ENCODE measurements around the gene GPC3. TPM values are rescaled to one million over a fixed set of nuclear protein-coding genes. Genes with fewer than 3 reads are reported as not detected.

Gene GPC3
- total and polyA plus RNA-seq, 4 donors = 8.3 to 270 (median 52.4) TPM

DNA sequence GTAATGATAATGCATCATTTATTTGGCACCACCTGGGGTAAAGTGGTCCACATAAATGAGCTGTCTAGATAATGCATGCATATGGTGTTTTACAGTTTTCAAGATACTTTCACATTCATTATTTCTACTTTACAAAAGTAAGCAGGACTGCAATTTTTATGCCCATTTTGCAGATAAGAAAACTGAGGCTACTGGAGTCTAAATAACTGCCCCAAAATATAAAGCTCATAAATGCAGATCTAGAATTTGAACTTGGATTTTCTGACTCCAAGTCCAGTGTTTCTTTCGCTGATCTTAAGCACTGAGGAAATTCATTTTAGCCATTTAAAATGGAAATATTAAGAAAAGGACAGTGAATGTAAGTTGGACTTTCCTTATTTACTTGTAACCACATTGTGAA, 36.5 kb downstream of the GPC3 start:
- Histone ChIP-seq H3K4me3 (no peak overlapping the region), H3K9me3 (ENCODE audit: control insufficient read depth in 4 of 4, insufficient read depth in 3 of 4, low read length in 3 of 4) (peaks cover 0 to 3% (median 0%) of the 10 kb centered on the region in 4 donors), H3K36me3 (ENCODE audit: control insufficient read depth in 4 of 4, insufficient read depth in 4 of 4, low read length in 4 of 4) (no peaks in the 10 kb centered on the region), H3K27ac (ENCODE audit: low read depth in 1 of 2, low read length in 1 of 2) (no peak overlapping the region), H3K4me1 (ENCODE audit: control insufficient read depth in 5 of 5, insufficient read depth in 5 of 5, low read length in 5 of 5) (peaks cover 0 to 7% (median 0%) of the 10 kb centered on the region in 5 donors), H3K9ac (ENCODE audit: insufficient read depth in 1 of 2, low read length in 2 of 2) (no peak overlapping the region), H3K27me3 (ENCODE audit: control insufficient read depth in 3 of 3, insufficient read depth in 3 of 3, low read length in 2 of 3) (peaks cover 5 to 43% (median 15%) of the 10 kb centered on the region in 3 donors)
- 63 to 90% methylated on average over 1 of the region's 1 CpG for WGBS, 2 donors
- TF ChIP-seq, protein P1, sequence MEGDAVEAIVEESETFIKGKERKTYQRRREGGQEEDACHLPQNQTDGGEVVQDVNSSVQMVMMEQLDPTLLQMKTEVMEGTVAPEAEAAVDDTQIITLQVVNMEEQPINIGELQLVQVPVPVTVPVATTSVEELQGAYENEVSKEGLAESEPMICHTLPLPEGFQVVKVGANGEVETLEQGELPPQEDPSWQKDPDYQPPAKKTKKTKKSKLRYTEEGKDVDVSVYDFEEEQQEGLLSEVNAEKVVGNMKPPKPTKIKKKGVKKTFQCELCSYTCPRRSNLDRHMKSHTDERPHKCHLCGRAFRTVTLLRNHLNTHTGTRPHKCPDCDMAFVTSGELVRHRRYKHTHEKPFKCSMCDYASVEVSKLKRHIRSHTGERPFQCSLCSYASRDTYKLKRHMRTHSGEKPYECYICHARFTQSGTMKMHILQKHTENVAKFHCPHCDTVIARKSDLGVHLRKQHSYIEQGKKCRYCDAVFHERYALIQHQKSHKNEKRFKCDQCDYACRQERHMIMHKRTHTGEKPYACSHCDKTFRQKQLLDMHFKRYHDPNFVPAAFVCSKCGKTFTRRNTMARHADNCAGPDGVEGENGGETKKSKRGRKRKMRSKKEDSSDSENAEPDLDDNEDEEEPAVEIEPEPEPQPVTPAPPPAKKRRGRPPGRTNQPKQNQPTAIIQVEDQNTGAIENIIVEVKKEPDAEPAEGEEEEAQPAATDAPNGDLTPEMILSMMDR (IDR thresholded peaks at IDR 0.05; ENCODE audit: control extremely low read depth, extremely low read depth) = no peak
- DNase-seq (peak in 1 of 3 donors; percentile 21), ATAC-seq (ENCODE audit: insufficient read depth, low FRiP score) (no peak)

- WGBS, 2 donors = 77 to 92% methylated on average over 1 of the region's 1 CpG
- no peak overlapping the region for H3K4me3 ChIP-seq
- ATAC-seq (ENCODE audit: insufficient read depth, low FRiP score) (no peak), DNase-seq (peak in 2 of 3 donors; percentile 60 to 72)
- H3K27ac ChIP-seq (ENCODE audit: low read depth in 1 of 2, low read length in 1 of 2) = no peak overlapping the region
- peaks cover 0 to 7% (median 0%) of the 10 kb centered on the region in 5 donors for H3K4me1 ChIP-seq (ENCODE audit: control insufficient read depth in 5 of 5, insufficient read depth in 5 of 5, low read length in 5 of 5)
- peaks cover 0 to under 1% (median 0%) of the 10 kb centered on the region in 4 donors for H3K36me3 ChIP-seq (ENCODE audit: control insufficient read depth in 4 of 4, insufficient read depth in 4 of 4, low read length in 4 of 4)
- H3K27me3 ChIP-seq (ENCODE audit: control insufficient read depth in 3 of 3, insufficient read depth in 3 of 3, low read length in 2 of 3) = peaks cover 5 to 43% (median 18%) of the 10 kb centered on the region in 3 donors
- peaks cover 0 to 3% (median 0%) of the 10 kb centered on the region in 4 donors for H3K9me3 ChIP-seq (ENCODE audit: control insufficient read depth in 4 of 4, insufficient read depth in 3 of 4, low read length in 3 of 4)
- TF ChIP-seq, protein P1 (IDR thresholded peaks at IDR 0.05; ENCODE audit: control extremely low read depth, extremely low read depth) = no peak
- H3K9ac ChIP-seq (ENCODE audit: insufficient read depth in 1 of 2, low read length in 2 of 2) = no peak overlapping the region
Observed at GRCh38 chrX:133947996-133948395, 37.4 kb downstream of the GPC3 start.

DNA sequence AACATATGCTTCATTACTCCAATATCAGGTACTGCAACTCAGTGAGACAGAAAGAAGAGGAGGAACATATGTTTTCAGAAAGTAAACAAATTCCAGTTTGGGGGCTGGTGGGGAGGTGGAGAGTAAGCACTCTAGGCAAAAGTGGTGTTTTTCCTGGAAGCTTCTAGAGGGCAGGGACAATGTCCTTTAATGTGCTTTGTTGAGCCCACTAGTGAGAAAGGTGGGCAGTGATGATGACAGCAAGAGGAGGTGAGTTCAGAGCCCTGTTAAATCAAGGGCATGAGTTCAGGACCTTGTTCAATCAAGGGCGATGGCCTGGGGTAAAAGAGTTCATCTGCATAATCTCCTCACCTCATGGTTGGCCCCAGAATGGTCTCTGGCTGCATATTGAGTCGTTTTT, 38.4 kb downstream of the GPC3 start:
- peaks cover 0 to 7% (median 0%) of the 10 kb centered on the region in 5 donors for H3K4me1 ChIP-seq (ENCODE audit: control insufficient read depth in 5 of 5, insufficient read depth in 5 of 5, low read length in 5 of 5)
- TF ChIP-seq, protein P1 (IDR thresholded peaks at IDR 0.05; ENCODE audit: control extremely low read depth, extremely low read depth) = no peak
- no peak overlapping the region for H3K4me3 ChIP-seq
- peaks cover 0 to 3% (median 0%) of the 10 kb centered on the region in 4 donors for H3K9me3 ChIP-seq (ENCODE audit: control insufficient read depth in 4 of 4, insufficient read depth in 3 of 4, low read length in 3 of 4)
- no peak overlapping the region for H3K27ac ChIP-seq (ENCODE audit: low read depth in 1 of 2, low read length in 1 of 2)
- 43 to 52% methylated on average over 2 of the region's 2 CpGs for WGBS, 2 donors
- peaks cover 3 to 43% (median 18%) of the 10 kb centered on the region in 3 donors for H3K27me3 ChIP-seq (ENCODE audit: control insufficient read depth in 3 of 3, insufficient read depth in 3 of 3, low read length in 2 of 3)
- ATAC-seq (ENCODE audit: insufficient read depth, low FRiP score) (no peak), DNase-seq (no peak)
- H3K9ac ChIP-seq (ENCODE audit: insufficient read depth in 1 of 2, low read length in 2 of 2) = no peak overlapping the region
- H3K36me3 ChIP-seq (ENCODE audit: control insufficient read depth in 4 of 4, insufficient read depth in 4 of 4, low read length in 4 of 4) = peaks cover 0 to 2% (median 0%) of the 10 kb centered on the region in 4 donors

GRCh38 chrX:133943507-133943906, 41.9 kb downstream of the GPC3 start:
- DNase-seq (peak in 1 of 3 donors; percentile 17), ATAC-seq (ENCODE audit: insufficient read depth, low FRiP score) (no peak)
- WGBS, 2 donors = 67 to 80% methylated on average over 1 of the region's 1 CpG
- H3K36me3 ChIP-seq (ENCODE audit: control insufficient read depth in 4 of 4, insufficient read depth in 4 of 4, low read length in 4 of 4) = peaks cover 0 to 2% (median 0%) of the 10 kb centered on the region in 4 donors
- H3K27ac ChIP-seq (ENCODE audit: low read depth in 1 of 2, low read length in 1 of 2) = no peak overlapping the region
- peaks cover 0 to 15% (median 0%) of the 10 kb centered on the region in 5 donors for H3K4me1 ChIP-seq (ENCODE audit: control insufficient read depth in 5 of 5, insufficient read depth in 5 of 5, low read length in 5 of 5)
- TF ChIP-seq, protein P1 (IDR thresholded peaks at IDR 0.05; ENCODE audit: control extremely low read depth, extremely low read depth) = no peak
- no peak overlapping the region for H3K9ac ChIP-seq (ENCODE audit: insufficient read depth in 1 of 2, low read length in 2 of 2)
- peaks cover under 1 to 27% (median 20%) of the 10 kb centered on the region in 3 donors for H3K27me3 ChIP-seq (ENCODE audit: control insufficient read depth in 3 of 3, insufficient read depth in 3 of 3, low read length in 2 of 3)
- H3K4me3 ChIP-seq = no peak overlapping the region
- H3K9me3 ChIP-seq (ENCODE audit: control insufficient read depth in 4 of 4, insufficient read depth in 3 of 4, low read length in 3 of 4) = peaks cover 0 to 3% (median 0%) of the 10 kb centered on the region in 4 donors
